ENCODE measurements around the gene CCT5. TPM values are rescaled to one million over a fixed set of nuclear protein-coding genes. Genes with fewer than 3 reads are reported as not detected.
"Not testable (repeated sequence)": the region's sequence is repeated elsewhere in the genome, so short reads cannot be mapped to it uniquely, and the experiment has no call there.

The CCT5 gene
- total RNA-seq, 1 donor from 2014 or later: 820 TPM

DNA sequence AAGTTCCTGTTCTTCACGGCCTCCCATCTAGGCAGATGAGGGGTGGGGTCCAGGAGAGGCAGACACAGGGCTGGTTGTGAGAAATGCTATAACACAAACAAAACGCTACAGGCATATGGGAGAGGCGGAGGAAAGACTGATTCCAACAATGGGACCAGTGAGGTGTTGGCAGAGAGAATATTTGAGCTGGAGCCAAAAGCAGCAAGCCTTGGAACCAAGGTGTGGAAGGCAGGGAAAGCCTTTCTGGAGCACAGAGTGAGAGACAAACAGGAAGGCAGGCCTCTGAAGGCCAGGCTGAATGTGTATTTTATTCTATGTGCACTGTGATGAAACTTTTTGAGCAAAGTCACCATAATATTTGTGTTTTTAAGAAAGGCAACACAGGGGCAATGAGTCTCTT, 3.3 kb upstream of the CCT5 start:
- no peak for DNase-seq (ENCODE audit: low read depth, low spot score)

DNA sequence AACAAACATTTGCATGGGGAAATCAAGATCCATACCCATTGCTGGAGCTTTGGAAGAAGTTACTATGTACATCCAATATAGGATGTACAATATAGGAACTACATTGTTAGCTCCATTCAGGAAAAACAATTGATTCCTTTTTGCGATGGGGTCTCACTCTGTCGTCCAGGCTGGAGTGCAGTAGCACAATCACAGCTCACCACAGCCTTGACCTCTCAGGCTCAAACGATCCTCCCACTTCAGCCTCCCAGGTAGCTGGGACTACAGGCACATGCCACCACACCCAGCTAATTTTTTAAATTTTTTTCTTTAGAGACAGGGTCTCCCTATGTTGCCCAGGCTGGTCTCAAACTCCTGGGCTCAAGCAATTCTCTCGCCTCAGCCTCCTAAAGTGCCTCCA, 2.9 kb upstream of the CCT5 start:
- DNase-seq (ENCODE audit: low read depth, low spot score): not testable (repeated sequence)

GRCh38 chr5:10248378-10249260, 1.5 kb upstream of the CCT5 start:
- DNase-seq (ENCODE audit: low read depth, low spot score): no peak

GRCh38 chr5:10250806-10251276, 761 bp downstream of the CCT5 start:
- DNase-seq (ENCODE audit: low read depth, low spot score): no peak

DNA sequence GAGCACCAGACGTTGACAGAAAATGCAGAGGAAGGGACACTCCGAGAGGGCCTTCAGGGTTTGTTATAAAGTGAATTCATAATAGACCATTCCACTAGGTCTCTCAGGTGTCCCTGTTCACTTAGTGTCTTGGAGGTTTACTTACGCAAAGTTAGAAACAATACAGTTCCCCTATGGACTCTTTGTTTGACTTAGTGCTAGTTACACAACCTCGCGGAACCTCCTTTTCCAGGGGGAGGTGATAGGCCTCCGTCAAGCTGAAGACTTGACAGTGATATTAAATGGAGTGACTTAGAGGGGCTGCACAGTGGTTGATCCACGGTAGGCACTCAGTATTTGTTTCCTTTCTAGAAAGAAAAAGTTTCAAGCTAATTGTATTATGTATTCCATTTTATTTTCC, 1.3 kb downstream of the CCT5 start:
- no peak for DNase-seq (ENCODE audit: low read depth, low spot score)

GRCh38 chr5:10253390-10253789, 3.3 kb downstream of the CCT5 start:
- DNase-seq (ENCODE audit: low read depth, low spot score): no peak

- DNase-seq (ENCODE audit: low read depth, low spot score): no peak
Measured at GRCh38 chr5:10254686-10255085, 4.6 kb downstream of the CCT5 start.

DNA sequence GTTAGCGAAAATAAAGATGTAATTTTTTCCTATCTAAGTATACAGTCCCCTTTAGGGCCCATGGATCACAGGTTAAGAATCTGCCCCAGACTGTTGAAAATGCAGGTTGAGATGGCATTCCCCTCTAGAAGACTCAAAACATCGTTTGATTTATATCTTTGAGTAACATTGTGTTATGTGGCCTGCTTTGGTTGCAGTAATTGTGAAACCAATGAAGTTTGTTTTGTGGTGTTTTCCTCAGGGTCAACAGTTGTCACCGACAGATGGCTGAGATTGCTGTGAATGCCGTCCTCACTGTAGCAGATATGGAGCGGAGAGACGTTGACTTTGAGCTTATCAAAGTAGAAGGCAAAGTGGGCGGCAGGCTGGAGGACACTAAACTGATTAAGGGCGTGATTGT, 7.8 kb downstream of the CCT5 start:
- DNase-seq (ENCODE audit: low read depth, low spot score): no peak

DNA sequence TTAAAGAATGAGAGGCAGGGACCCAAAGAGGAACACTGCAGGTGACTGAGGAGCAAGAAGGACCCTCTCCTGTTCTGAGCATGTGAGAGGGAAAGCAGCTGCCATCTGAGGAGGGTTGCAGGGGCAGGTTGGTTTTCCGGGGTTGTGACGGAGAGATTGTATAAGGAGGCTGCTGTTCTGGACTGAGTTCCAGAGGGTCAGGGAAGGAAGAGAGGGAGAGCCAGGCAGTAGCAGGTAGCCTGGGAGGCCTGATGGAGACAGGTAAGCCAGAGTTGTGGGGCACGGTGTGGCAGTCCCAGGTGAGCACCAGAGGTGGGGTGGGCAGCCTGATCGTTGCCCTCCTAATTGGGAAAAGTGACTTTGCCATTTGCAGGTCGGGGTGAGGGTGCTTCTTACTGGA, 9.8 kb downstream of the CCT5 start:
- no peak for DNase-seq (ENCODE audit: low read depth, low spot score)

GRCh38 chr5:10261065-10261464, 11.0 kb downstream of the CCT5 start:
- DNase-seq (ENCODE audit: low read depth, low spot score): no peak

DNA sequence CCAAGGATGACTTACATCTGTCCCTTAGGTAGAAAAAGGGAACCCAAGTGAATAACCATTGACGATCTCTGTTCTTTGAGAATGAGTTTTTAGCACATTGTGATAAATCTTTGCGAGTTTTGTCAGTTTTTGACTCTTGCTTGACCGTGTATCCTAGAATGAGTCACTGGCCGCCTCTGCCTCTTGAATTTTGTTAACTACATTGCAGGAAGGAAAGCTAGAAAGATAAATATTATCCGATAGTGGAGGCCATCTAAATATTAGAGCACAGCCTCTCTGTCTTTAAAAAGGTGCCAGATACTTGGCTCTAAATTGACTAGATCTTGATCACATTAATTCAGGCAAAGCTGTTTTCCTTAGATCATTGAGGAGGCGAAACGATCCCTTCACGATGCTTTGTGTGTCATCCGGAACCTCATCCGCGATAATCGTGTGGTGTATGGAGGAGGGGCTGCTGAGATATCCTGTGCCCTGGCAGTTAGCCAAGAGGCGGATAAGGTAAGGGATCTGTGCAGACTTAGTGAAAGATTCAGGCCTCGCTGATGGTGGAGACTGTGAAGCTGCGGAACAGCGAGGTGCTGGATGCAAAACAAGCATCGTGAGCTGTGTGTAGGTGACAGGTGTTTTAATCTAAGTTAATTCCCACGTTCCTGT, 12.2 kb downstream of the CCT5 start:
- no peak for DNase-seq (ENCODE audit: low read depth, low spot score)

- DNase-seq (ENCODE audit: low read depth, low spot score): no peak
Measured at GRCh38 chr5:10262995-10263394, 12.9 kb downstream of the CCT5 start.

GRCh38 chr5:10264604-10265003, 14.5 kb downstream of the CCT5 start:
- no peak for DNase-seq (ENCODE audit: low read depth, low spot score)

- no peak for DNase-seq (ENCODE audit: low read depth, low spot score)
Measured at GRCh38 chr5:10265245-10266109, 15.4 kb downstream of the CCT5 start.

GRCh38 chr5:10266137-10266536, 16.1 kb downstream of the CCT5 start:
- DNase-seq (ENCODE audit: low read depth, low spot score): no peak

DNA sequence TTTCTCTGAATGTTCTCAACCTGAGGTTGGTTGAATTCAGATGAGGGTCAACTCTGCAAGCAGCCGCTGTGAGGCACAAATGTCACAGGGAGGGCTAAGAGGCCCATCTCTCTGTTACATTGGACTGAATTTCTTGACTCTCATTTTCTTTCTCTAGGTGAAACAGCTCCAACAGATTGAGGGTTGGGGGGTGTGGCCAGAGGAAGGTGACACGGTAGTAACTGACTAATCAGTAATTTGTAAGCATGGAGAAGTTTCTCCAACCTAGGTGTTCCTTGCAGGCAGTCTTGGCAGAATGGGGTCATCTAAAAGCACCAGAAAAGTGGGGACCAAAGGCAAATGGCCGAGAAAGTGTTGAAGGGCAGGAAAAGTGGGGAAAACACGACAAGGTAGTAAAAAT, 16.8 kb downstream of the CCT5 start:
- DNase-seq (ENCODE audit: low read depth, low spot score): no peak

- no peak for DNase-seq (ENCODE audit: low read depth, low spot score)
Measured at GRCh38 chr5:10268100-10268499, 18.0 kb downstream of the CCT5 start.

- no peak for DNase-seq (ENCODE audit: low read depth, low spot score)
Measured at GRCh38 chr5:10272053-10272874, 22.2 kb downstream of the CCT5 start.

- DNase-seq (ENCODE audit: low read depth, low spot score): not testable (repeated sequence)
Measured at GRCh38 chr5:10272875-10273209, 22.8 kb downstream of the CCT5 start.

DNA sequence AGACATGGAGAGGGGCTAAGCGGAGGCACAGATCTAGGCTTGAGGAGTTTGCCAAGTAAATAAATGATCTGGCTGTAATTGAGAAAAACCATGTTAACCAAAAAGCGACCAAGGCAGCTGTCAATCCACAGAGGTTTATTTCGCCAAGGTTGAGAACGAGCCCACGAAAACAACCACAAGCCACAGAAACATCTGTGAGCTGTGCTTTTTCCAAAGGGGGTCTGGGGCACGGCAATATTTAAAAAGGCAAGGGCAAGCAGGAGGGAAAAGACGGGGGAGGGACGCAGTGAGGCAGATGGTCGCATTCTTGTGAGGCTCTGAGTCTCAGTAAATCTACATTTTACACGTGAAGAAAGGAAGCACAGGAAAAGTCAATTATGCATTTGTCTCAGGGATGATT, 25.4 kb downstream of the CCT5 start:
- no peak for DNase-seq (ENCODE audit: low read depth, low spot score)

GRCh38 chr5:10275991-10276390, 25.9 kb downstream of the CCT5 start:
- DNase-seq (ENCODE audit: low read depth, low spot score): no peak
